Stimulated activated naive CD8-positive, alpha-beta T cell treated with anti-CD3 and anti-CD28 coated beads, Interleukin-15, Interleukin-2, amounts not matched to agents 100 ng/mL and 50 ng/mL, for 24 hours (primary cell): ENCODE data around the gene BAIAP2L2.

ENCODE experiments used
- H3K27ac Mint-ChIP-seq: one replicate; pipeline ENCODE4 v1.8.0; 2021; ENCODE audit warnings: mild to moderate bottlenecking, mixed read lengths
- H3K27me3 Mint-ChIP-seq: one replicate; pipeline ENCODE4 v1.8.0; 2021; ENCODE audit warnings: mixed read lengths
- H3K36me3 Mint-ChIP-seq: one replicate; pipeline ENCODE4 v1.8.0; 2021; ENCODE audit warnings: low read depth, mixed read lengths
- H3K4me1 Mint-ChIP-seq: one replicate; pipeline ENCODE4 v1.8.0; 2021; ENCODE audit warnings: low read depth, mixed read lengths
- H3K4me3 Mint-ChIP-seq: one replicate; pipeline ENCODE4 v1.8.0; 2021; ENCODE audit warnings: mild to moderate bottlenecking, mixed read lengths
- H3K9me3 Mint-ChIP-seq: one replicate; pipeline ENCODE4 v1.8.0; 2021; ENCODE audit warnings: mixed read lengths

BAIAP2L2 gene

GRCh38 chr22:38036392-38037062, 74.0 kb downstream of the BAIAP2L2 start:
- no peaks in the 10 kb centered on the region for H3K36me3 Mint-ChIP-seq
- no peak overlapping the region for H3K4me3 Mint-ChIP-seq
- no peak overlapping the region for H3K27ac Mint-ChIP-seq
- H3K4me1 Mint-ChIP-seq = no peaks in the 10 kb centered on the region
- no peaks in the 10 kb centered on the region for H3K27me3 Mint-ChIP-seq
- no peaks in the 10 kb centered on the region for H3K9me3 Mint-ChIP-seq

GRCh38 chr22:38035530-38035885, 75.0 kb downstream of the BAIAP2L2 start:
- Mint-ChIP-seq H3K27me3 (no peaks in the 10 kb centered on the region), H3K27ac (no peak overlapping the region), H3K36me3 (no peaks in the 10 kb centered on the region), H3K4me3 (no peak overlapping the region), H3K4me1 (no peaks in the 10 kb centered on the region), H3K9me3 (no peaks in the 10 kb centered on the region)
